Small intestine (tissue), 7 donors: Measurements from ENCODE around the gene GBP6. TPM values are rescaled to one million over a fixed set of nuclear protein-coding genes. Genes with fewer than 3 reads are reported as not detected.
"Not testable (repeated sequence)": the region's sequence is repeated elsewhere in the genome, so short reads cannot be mapped to it uniquely, and the experiment has no call there.

ENCODE experiments used
- DNase-seq, 2 donors: peaks; one replicate each; pipeline versions ENCODE4 v3.0.0 to v3.0.0-alpha.2; 2013
- FAIRE-seq: peaks from 2 replicates; lab custom pipeline; 2012; peaks lifted over from hg19 to GRCh38; lab: Jason Lieb, UNC
- H3K27ac ChIP-seq, 3 donors: one replicate each; pipeline ENCODE4 v1.5.1; 2013; ENCODE audit warnings: low read length in 2 of 3, mild to moderate bottlenecking in 2 of 3, control low read depth in 1 of 3, inconsistent platforms in 1 of 3, low read depth in 1 of 3, moderate library complexity in 1 of 3
- H3K27me3 ChIP-seq, 3 donors: one replicate each; pipeline ENCODE4 v1.6.1; 2013; ENCODE audit warnings: low read length in 3 of 3, inconsistent platforms in 1 of 3; ENCODE audit not compliant: control insufficient read depth in 3 of 3, insufficient read depth in 3 of 3
- H3K36me3 ChIP-seq, 3 donors: one replicate each; pipeline ENCODE4 v1.6.1; 2013; ENCODE audit warnings: low read length in 3 of 3, inconsistent platforms in 1 of 3, low read depth in 1 of 3, mild to moderate bottlenecking in 1 of 3, moderate library complexity in 1 of 3; ENCODE audit not compliant: control insufficient read depth in 3 of 3, insufficient read depth in 2 of 3
- H3K4me1 ChIP-seq, 3 donors: one replicate each; pipeline ENCODE4 v1.6.1; 2013; ENCODE audit warnings: low read length in 2 of 3, inconsistent platforms in 1 of 3, low read depth in 1 of 3, mild to moderate bottlenecking in 1 of 3, moderate library complexity in 1 of 3; ENCODE audit not compliant: control insufficient read depth in 3 of 3, insufficient read depth in 2 of 3
- H3K4me3 ChIP-seq, 3 donors: one replicate each; pipeline ENCODE4 v1.5.1; 2013; ENCODE audit warnings: low read length in 3 of 3, control low read depth in 1 of 3, inconsistent platforms in 1 of 3, low read depth in 1 of 3, mild to moderate bottlenecking in 1 of 3, moderate library complexity in 1 of 3
- H3K9me3 ChIP-seq, 2 donors: one replicate each; pipeline ENCODE4 v1.6.1; 2013; ENCODE audit warnings: low read depth in 1 of 2, low read length in 1 of 2; ENCODE audit not compliant: control insufficient read depth in 2 of 2, insufficient read depth in 1 of 2
- WGBS, 3 donors: extraction: QIAGEN DNeasy Blood & Tissue Kit; methylation state at CpG; one replicate each; pipeline ENCODE4 v1.1.7; 2013; 5-methylcytosine and 5-hydroxymethylcytosine counted together
- polyA plus RNA-seq, 4 donors: library from polyadenylated mRNA; stranded (reverse) in 3 of 4; unstranded in 1 of 4; fragments of 200-250 nt in 3 of 4; fragments of 120-200 nt in 1 of 4; gene quantifications; one replicate each; pipeline versions ENCODE4 v1.2.1 to v1.2.3, GENCODE V29; 2013
- donor health status: healthy with polysubstance abuse.
- donor health status: control.
- donor health status: control.
- donor health status: Bipolar disorder and iron deficiency.
- donor health status: healthy.

GBP6 gene
- polyA plus RNA-seq, 4 donors = 0.03 to 0.27 (median 0.09) TPM; not detected in 1

DNA sequence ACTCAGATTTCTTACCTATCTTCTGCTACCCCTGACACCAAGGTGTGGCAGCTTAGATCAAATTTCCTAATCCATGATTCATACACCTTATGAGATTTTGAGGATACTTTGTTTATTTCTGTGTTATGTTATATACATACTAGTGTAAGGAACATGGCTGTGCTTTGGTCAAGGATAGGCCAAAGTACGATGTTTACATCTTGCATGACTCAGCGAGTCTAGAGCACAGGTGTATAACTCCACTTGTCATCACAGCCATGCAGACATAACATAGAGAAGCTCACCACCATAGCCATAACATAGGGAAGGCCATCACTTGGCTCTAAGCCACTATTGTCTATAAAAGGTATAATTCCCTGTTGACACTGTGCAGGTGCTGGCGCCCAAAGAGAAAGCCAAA is 61.2 kb downstream of the GBP6 start:
- FAIRE-seq = no peak
- 46 to 68% (median 67%) methylated on average over 3 of the region's 3 CpGs for WGBS, 3 donors
- Histone ChIP-seq H3K36me3 (no peaks in the 10 kb centered on the region), H3K4me3 (no peak overlapping the region), H3K27ac (no peak overlapping the region), H3K27me3 (no peaks in the 10 kb centered on the region), H3K4me1 (no peaks in the 10 kb centered on the region), H3K9me3 (no peaks in the 10 kb centered on the region)
- DNase-seq = peak; percentile 38 to 39

DNA sequence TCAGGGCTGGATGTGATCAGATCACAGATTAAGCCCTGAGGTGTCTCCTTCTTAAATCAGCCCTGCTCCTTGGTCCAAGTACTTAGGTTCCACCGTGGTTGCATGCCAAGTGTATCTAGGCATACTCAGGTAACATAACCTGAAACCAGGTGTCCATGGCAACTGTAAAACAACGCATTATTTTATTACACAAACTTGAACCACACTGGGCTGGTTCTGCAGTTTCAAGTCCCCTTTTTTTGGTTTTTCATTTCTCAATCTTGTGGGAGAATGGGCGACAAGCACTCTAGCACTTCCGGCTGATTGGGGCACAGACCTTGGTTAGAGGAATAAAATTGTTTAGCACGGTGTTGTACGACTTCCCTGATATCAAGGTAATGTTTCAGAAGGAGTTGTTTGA is 65.2 kb downstream of the GBP6 start:
- FAIRE-seq (no peak), DNase-seq (no peak)
- Histone ChIP-seq H3K4me1 (no peaks in the 10 kb centered on the region), H3K9me3 (no peaks in the 10 kb centered on the region), H3K27ac (no peak overlapping the region), H3K36me3 (no peaks in the 10 kb centered on the region), H3K27me3 (no peaks in the 10 kb centered on the region), H3K4me3 (no peak overlapping the region)
- 80 to 86% (median 81%) methylated on average over 6 of the region's 6 CpGs for WGBS, 3 donors

DNA sequence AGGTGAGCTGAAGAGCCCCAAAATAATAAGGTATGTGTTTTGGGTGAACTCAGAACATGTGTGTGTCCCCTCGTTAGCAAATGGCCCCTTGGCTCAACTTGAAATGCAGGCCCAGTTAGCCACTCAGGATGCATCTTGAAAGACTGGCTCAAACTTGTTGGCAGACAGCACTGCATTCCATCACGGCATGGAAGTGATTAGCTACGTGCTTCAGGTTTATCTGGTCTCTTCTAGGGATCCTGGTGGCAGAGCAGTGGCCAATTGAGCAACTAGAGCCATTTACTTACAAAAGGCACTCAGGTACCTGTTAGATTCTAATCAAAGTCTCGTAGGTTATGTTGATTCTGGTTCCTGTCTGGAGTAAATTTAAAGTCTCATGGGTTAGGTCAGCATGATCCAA is 65.8 kb downstream of the GBP6 start:
- H3K36me3 ChIP-seq, H3K27ac ChIP-seq, FAIRE-seq, H3K4me3 ChIP-seq, H3K9me3 ChIP-seq, H3K4me1 ChIP-seq, H3K27me3 ChIP-seq, DNase-seq: not testable (repeated sequence)
- WGBS, 3 donors = 74 to 91% (median 88%) methylated on average over 2 of the region's 4 CpGs

DNA sequence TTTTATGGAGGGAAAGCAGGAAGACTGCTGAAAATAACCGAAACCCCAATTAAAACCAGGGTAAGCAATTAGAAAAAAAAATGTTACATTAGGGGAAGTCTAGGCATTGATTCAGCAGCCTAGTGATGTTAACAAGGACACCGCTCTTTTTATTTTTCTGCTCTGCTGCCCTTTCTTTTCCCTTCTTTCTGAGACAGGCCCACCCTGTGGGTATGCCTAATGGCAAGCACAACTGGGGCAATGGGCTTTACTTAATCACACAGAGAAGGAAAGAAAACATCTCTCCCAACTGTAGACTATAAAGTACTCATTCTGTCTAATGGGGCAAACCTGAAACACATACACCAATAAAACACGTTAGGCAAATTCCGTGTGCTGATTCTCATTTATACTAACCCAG is 69.6 kb downstream of the GBP6 start:
- DNase-seq (no peak), FAIRE-seq (no peak)
- Histone ChIP-seq H3K4me3 (no peak overlapping the region), H3K9me3 (peaks cover 0 to 15% of the 10 kb centered on the region in 2 donors), H3K36me3 (no peaks in the 10 kb centered on the region), H3K27me3 (no peaks in the 10 kb centered on the region), H3K4me1 (no peaks in the 10 kb centered on the region), H3K27ac (no peak overlapping the region)
- WGBS, 3 donors = 72 to 96% (median 91%) methylated on average over 4 of the region's 4 CpGs

DNA sequence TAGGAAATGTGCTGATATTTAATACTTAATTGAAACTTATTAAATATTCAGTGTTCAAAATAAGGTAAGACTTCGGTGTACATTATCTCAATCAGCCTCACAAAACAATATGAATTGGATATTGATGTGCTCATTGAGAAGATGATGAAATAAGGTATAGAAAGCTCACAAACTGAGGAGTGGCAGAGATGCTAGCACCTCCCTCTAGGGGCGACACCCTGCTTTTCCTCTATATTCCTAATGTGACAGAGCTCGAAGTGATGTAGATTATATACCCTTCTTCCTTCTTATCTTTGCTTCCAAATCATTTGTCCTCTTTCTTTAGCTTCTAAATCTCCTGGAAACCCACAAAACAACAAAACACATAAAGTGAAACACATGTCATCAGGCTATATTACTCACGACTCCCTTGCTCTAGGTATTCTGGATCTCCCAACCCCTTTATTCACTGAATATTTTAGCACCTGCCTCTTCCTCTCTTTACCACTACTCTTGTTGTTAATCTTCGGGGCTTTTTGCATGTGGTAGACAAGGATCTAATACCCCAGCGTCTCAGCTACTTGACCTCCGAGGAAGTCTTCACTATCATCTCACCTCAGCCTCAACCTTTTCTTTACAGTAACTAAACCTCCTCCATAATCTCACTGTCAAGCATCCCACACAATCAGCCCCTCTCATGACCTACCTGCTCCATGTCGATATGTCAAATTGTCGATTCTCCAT is 70.4 kb downstream of the GBP6 start:
- H3K9me3 ChIP-seq = peaks cover 0 to 22% of the 10 kb centered on the region in 2 donors
- not testable (repeated sequence) for H3K4me3 ChIP-seq, DNase-seq, H3K27me3 ChIP-seq, H3K27ac ChIP-seq, FAIRE-seq, H3K36me3 ChIP-seq, H3K4me1 ChIP-seq
- WGBS, 3 donors = 67 to 80% (median 78%) methylated on average over 8 to 9 of the region's 9 CpGs

Other genes with a start within 250 kb of the GBP6 start
- 10 to 100 TPM; 44.9 to 90.8 (median 63.2) TPM for gene GBP2, start 237.9 kb upstream of the GBP6 start, polyA plus RNA-seq
- under 1 TPM in 1 of 4 donors, not detected in 3; 0.09 TPM for gene GBP7, start 188.1 kb upstream of the GBP6 start, polyA plus RNA-seq
- gene GBP4, start 165.1 kb upstream of the GBP6 start, polyA plus RNA-seq = 10 to 100 TPM in 1 of 4 donors, 1 to 10 TPM in 3; 2.5 to 15.7 (median 6.4) TPM
- 1 to 10 TPM in 3 of 4 donors, under 1 TPM in 1; 0.67 to 3.8 (median 1.8) TPM for gene GBP5, start 91.2 kb upstream of the GBP6 start, polyA plus RNA-seq
- gene LRRC8B, start 160.8 kb downstream of the GBP6 start, polyA plus RNA-seq = 1 to 10 TPM; 1.6 to 8.4 (median 4.2) TPM